CD4-positive, alpha-beta T cell (primary cell): ENCODE data around the gene SLC1A7. TPM values are rescaled to one million over a fixed set of nuclear protein-coding genes. Genes with fewer than 3 reads are reported as not detected.

ENCODE experiments used
- ATAC-seq: fragments of 200-7000 bp; cut with Tn5 transposase; one replicate; pipeline ENCODE4 v1.10.0; 2022; ENCODE audit warnings: mild to moderate bottlenecking; ENCODE audit not compliant: poor library complexity
- CTCF ChIA-PET: fragments of 350-600 bp; sonication (Branson Sonifier 250); formaldehyde crosslinking; loops from one replicate; lab custom pipeline; 2021; ENCODE audit warnings: antibody characterized with exemption, inconsistent platforms; lab: Charles Lee
- POLR2A ChIA-PET: fragments of 350-600 bp; sonication (Branson Sonifier 250); formaldehyde crosslinking; loops from one replicate; lab custom pipeline; 2021; ENCODE audit warnings: antibody characterized with exemption, inconsistent platforms; lab: Charles Lee
- DNase-seq, 14 experiments: peaks; one replicate each; pipeline ENCODE4 v3.0.0-alpha.2; 2013 to 2020; ENCODE audit warnings: mixed read lengths in 2 of 14
- H3K27ac ChIP-seq, 2 donors: one replicate each; pipeline versions ENCODE4 v1.5.1 to v1.7.0; 2013; ENCODE audit warnings: low read length in 2 of 2, low read depth in 1 of 2, mild to moderate bottlenecking in 1 of 2
- H3K27me3 ChIP-seq, 2 experiments: 1 replicate in 1 of 2; 2 replicates in 1 of 2; pipeline versions ENCODE4 v1.6.1 to v1.7.0; 2013; ENCODE audit warnings: low read length in 2 of 2, control low read depth in 1 of 2, mild to moderate bottlenecking in 1 of 2, moderate library complexity in 1 of 2; ENCODE audit not compliant: insufficient read depth in 2 of 2, control insufficient read depth in 1 of 2
- H3K36me3 ChIP-seq: one replicate; pipeline ENCODE4 v1.6.1; 2013; ENCODE audit warnings: low read length, control low read depth; ENCODE audit not compliant: insufficient read depth
- H3K4me1 ChIP-seq: one replicate; pipeline ENCODE4 v1.6.1; 2013; ENCODE audit warnings: low read length, control low read depth; ENCODE audit not compliant: insufficient read depth
- H3K4me3 ChIP-seq: one replicate; pipeline ENCODE4 v1.5.1; 2013; ENCODE audit warnings: mild to moderate bottlenecking, low read length, moderate library complexity
- H3K9me3 ChIP-seq, 2 experiments: 1 replicate in 1 of 2; 2 replicates in 1 of 2; pipeline versions ENCODE4 v1.6.1 to v1.7.0; 2013; ENCODE audit warnings: low read length in 2 of 2, mild to moderate bottlenecking in 2 of 2, control low read depth in 1 of 2, moderate library complexity in 1 of 2; ENCODE audit not compliant: control insufficient read depth in 1 of 2, insufficient read depth in 1 of 2
- H3K27ac Mint-ChIP-seq: one replicate; pipeline ENCODE4 v1.8.0; 2020; ENCODE audit warnings: mixed read lengths
- H3K27me3 Mint-ChIP-seq: one replicate; pipeline ENCODE4 v1.8.0; 2021; ENCODE audit warnings: mixed read lengths
- H3K36me3 Mint-ChIP-seq: one replicate; pipeline ENCODE4 v1.8.0; 2021; ENCODE audit warnings: low read depth, mixed read lengths
- H3K4me1 Mint-ChIP-seq: one replicate; pipeline ENCODE4 v1.8.0; 2021; ENCODE audit warnings: low read depth, mixed read lengths
- H3K4me3 Mint-ChIP-seq: one replicate; pipeline ENCODE4 v1.8.0; 2020; ENCODE audit warnings: mild to moderate bottlenecking, mixed read lengths
- H3K9me3 Mint-ChIP-seq: one replicate; pipeline ENCODE4 v1.8.0; 2020; ENCODE audit warnings: mixed read lengths
- intact Hi-C, 2 experiments: fragments of 100-400 bp; cut with DNase I in 1 of 2; cut with micrococcal nuclease in 1 of 2; formaldehyde crosslinking; loops; one replicate each; pipeline versions ENCODE4 v1.15.1 to v1.9.0; 2023 to 2025; cut with DNase I, micrococcal nuclease
- total RNA-seq, 174 experiments: library from RNA in 2 of 174; stranded (reverse) in 2 of 174; gene quantifications; one replicate each; pipeline ENCODE4 v1.2.3 and lab custom pipeline; 2021 to 2026
- TF ChIP-seq, protein P1 (sequence below): fragments of 200-600 bp; IDR thresholded peaks from one replicate; pipeline ENCODE4 v1.8.0; 2022; ENCODE audit warnings: antibody characterized with exemption, mild to moderate bottlenecking

SLC1A7 gene
- total RNA-seq, 2 experiments from 2014 or later, result not detected

DNA sequence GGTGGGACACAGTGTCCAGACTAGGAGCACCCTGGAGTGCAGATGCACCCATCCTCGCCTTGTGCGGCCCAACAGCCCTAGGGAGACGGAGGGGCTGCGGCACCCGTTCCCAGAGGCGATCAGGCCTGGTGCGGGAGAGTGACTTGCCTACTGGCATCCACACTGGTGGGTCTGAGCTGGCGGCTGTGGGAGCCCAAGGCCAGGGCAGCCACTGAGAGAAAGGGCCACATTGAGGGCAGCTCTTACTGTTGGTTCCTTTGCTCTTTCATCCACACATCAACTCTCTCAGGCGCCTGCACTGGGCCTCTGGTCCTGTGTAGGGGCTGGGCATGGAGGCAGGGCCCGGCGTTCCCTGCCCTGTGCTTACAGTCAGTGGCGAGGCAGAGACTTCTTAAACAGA lies 71.8 kb downstream of the SLC1A7 start:
- ATAC-seq (no peak), DNase-seq (no peak)

DNA sequence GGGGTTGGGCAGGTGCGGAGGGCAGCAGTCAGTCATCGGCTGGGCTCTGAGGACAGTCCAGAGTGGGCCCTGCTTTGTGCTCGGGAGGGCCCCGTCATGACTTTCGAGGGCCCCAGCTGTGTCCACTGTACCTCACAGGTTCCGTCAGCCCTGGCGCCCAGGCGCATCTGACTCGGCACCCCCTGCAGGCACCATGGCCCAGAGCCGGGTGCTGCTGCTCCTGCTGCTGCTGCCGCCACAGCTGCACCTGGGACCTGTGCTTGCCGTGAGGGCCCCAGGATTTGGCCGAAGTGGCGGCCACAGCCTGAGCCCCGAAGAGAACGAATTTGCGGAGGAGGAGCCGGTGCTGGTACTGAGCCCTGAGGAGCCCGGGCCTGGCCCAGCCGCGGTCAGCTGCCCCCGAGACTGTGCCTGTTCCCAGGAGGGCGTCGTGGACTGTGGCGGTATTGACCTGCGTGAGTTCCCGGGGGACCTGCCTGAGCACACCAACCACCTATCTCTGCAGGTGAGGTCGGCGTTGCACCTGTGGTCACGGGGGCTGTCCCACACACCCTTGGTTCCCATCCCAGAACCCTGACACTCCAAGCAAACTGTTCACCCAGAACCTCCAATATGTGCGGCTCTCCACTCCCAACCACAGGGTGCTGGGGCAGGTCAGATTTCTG lies 72.6 kb downstream of the SLC1A7 start:
- no peaks in the 10 kb centered on the region for H3K9me3 Mint-ChIP-seq
- peaks cover 0 to 7% of the 10 kb centered on the region in 2 experiments for H3K27me3 ChIP-seq
- intact Hi-C loops, result no loop called here
- no peak overlapping the region for H3K27ac Mint-ChIP-seq
- no peak overlapping the region for H3K4me3 ChIP-seq
- H3K4me1 ChIP-seq, result no peaks in the 10 kb centered on the region
- peaks cover 7% of the 10 kb centered on the region for H3K27me3 Mint-ChIP-seq
- no peaks in the 10 kb centered on the region for H3K4me1 Mint-ChIP-seq
- peak in 1 of 14 experiments; percentile 29 for DNase-seq
- H3K36me3 Mint-ChIP-seq, result no peaks in the 10 kb centered on the region
- TF ChIP-seq, protein P1, sequence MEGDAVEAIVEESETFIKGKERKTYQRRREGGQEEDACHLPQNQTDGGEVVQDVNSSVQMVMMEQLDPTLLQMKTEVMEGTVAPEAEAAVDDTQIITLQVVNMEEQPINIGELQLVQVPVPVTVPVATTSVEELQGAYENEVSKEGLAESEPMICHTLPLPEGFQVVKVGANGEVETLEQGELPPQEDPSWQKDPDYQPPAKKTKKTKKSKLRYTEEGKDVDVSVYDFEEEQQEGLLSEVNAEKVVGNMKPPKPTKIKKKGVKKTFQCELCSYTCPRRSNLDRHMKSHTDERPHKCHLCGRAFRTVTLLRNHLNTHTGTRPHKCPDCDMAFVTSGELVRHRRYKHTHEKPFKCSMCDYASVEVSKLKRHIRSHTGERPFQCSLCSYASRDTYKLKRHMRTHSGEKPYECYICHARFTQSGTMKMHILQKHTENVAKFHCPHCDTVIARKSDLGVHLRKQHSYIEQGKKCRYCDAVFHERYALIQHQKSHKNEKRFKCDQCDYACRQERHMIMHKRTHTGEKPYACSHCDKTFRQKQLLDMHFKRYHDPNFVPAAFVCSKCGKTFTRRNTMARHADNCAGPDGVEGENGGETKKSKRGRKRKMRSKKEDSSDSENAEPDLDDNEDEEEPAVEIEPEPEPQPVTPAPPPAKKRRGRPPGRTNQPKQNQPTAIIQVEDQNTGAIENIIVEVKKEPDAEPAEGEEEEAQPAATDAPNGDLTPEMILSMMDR, result no peak
- ChIA-PET POLR2A (no interaction called here), CTCF (no interaction called here)
- no peaks in the 10 kb centered on the region for H3K36me3 ChIP-seq
- H3K9me3 ChIP-seq, result no peaks in the 10 kb centered on the region
- no peak overlapping the region for H3K27ac ChIP-seq
- no peak for ATAC-seq
- no peak overlapping the region for H3K4me3 Mint-ChIP-seq

More for the DNA sequence above, 71.8 kb downstream of the SLC1A7 start:
- Mint-ChIP-seq H3K4me1 (no peaks in the 10 kb centered on the region), H3K4me3 (no peak overlapping the region), H3K9me3 (no peaks in the 10 kb centered on the region), H3K27me3 (peaks cover 2% of the 10 kb centered on the region), H3K27ac (no peak overlapping the region), H3K36me3 (no peaks in the 10 kb centered on the region)
- POLR2A ChIA-PET, result no interaction called here
- Histone ChIP-seq H3K27me3 (no peaks in the 10 kb centered on the region), H3K9me3 (no peaks in the 10 kb centered on the region), H3K27ac (no peak overlapping the region), H3K4me3 (no peak overlapping the region), H3K4me1 (no peaks in the 10 kb centered on the region), H3K36me3 (no peaks in the 10 kb centered on the region)
- CTCF ChIA-PET, result no interaction called here
- intact Hi-C loops, result no loop called here
- TF ChIP-seq, protein P1, result no peak

DNA sequence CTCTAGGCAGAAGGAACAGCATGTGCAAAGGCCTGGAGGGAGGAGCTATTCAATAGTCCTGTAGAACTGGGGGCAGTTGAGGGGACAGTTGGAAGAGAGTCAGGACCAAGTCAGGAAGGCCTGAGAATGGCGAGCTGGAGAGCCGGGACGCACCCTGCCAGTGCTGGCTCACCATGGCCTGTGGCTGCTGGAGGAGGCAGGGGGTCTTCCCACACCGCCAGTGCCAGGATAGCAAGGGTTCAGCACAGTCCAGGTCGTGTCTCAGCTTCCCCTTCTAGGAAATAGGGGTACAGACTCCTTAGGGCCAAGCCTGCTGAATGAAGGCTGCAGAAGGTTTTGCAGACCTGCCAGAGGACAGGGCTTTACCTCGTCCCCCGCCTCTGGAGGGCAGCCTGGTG lies 73.2 kb downstream of the SLC1A7 start:
- H3K36me3 Mint-ChIP-seq, result no peaks in the 10 kb centered on the region
- ATAC-seq, result no peak
- no peak overlapping the region for H3K4me3 Mint-ChIP-seq
- no peaks in the 10 kb centered on the region for H3K4me1 Mint-ChIP-seq
- ChIA-PET POLR2A (no interaction called here), CTCF (no interaction called here)
- H3K36me3 ChIP-seq, result no peaks in the 10 kb centered on the region
- no peaks in the 10 kb centered on the region for H3K9me3 ChIP-seq
- H3K9me3 Mint-ChIP-seq, result no peaks in the 10 kb centered on the region
- TF ChIP-seq, protein P1, result no peak
- H3K27me3 Mint-ChIP-seq, result peaks cover 7% of the 10 kb centered on the region
- no peaks in the 10 kb centered on the region for H3K4me1 ChIP-seq
- H3K27ac Mint-ChIP-seq, result no peak overlapping the region
- intact Hi-C loops, result no loop called here
- H3K4me3 ChIP-seq, result no peak overlapping the region
- H3K27ac ChIP-seq, result no peak overlapping the region
- DNase-seq, result no peak
- peaks cover 0 to 11% of the 10 kb centered on the region in 2 experiments for H3K27me3 ChIP-seq
